Hepatocyte (in vitro differentiated cells): ENCODE results near the gene TDRD1. TPM values are rescaled to one million over a fixed set of nuclear protein-coding genes. Genes with fewer than 3 reads are reported as not detected.

Experiments used
- DNase-seq: peaks from one replicate; pipeline ENCODE4 v3.0.0-alpha.2; 2016; ENCODE audit warnings: low spot score
- H2AFZ ChIP-seq: fragments of 200-600 bp; sonication (generic); 2 replicates; pipeline ENCODE4 v1.6.0; 2016; ENCODE audit warnings: antibody characterized with exemption, mild to moderate bottlenecking
- H3K27ac ChIP-seq: fragments of 200-600 bp; sonication (generic); 2 replicates; pipeline ENCODE4 v1.5.1; 2016; ENCODE audit warnings: mild to moderate bottlenecking
- H3K27me3 ChIP-seq: fragments of 200-600 bp; sonication (generic); 2 replicates; pipeline ENCODE4 v1.6.1; 2016
- H3K36me3 ChIP-seq: fragments of 200-600 bp; sonication (generic); replicated peaks from 2 replicates; pipeline ENCODE4 v1.5.1; 2016; ENCODE audit warnings: low read depth; ENCODE audit not compliant: insufficient read depth
- H3K4me1 ChIP-seq: fragments of 200-600 bp; sonication (generic); 2 replicates; pipeline ENCODE4 v1.5.1; 2016; ENCODE audit warnings: mild to moderate bottlenecking, moderate library complexity; ENCODE audit not compliant: insufficient read depth
- H3K4me2 ChIP-seq: fragments of 200-600 bp; sonication (generic); 2 replicates; pipeline ENCODE4 v1.6.0; 2016
- H3K4me3 ChIP-seq: fragments of 200-600 bp; sonication (generic); 2 replicates; pipeline ENCODE4 v1.5.1; 2016; ENCODE audit warnings: mild to moderate bottlenecking
- H3K79me2 ChIP-seq: fragments of 200-600 bp; sonication (generic); 2 replicates; pipeline ENCODE4 v1.6.0; 2017; ENCODE audit warnings: mild to moderate bottlenecking
- H3K9me2 ChIP-seq: fragments of 200-600 bp; sonication (generic); replicated peaks from 2 replicates; pipeline ENCODE4 v1.6.0; 2017; ENCODE audit warnings: mild to moderate bottlenecking; ENCODE audit not compliant: insufficient read depth
- H3K9me3 ChIP-seq: fragments of 200-600 bp; sonication (generic); 2 replicates; pipeline ENCODE4 v1.5.1; 2016; ENCODE audit warnings: low read depth, mild to moderate bottlenecking
- H4K20me1 ChIP-seq: fragments of 200-600 bp; sonication (generic); 2 replicates; pipeline ENCODE4 v1.6.0; 2016; ENCODE audit warnings: mild to moderate bottlenecking; ENCODE audit not compliant: insufficient read depth, poor library complexity, severe bottlenecking
- EZH2 ChIP-seq: fragments of 200-600 bp; sonication (generic); IDR thresholded peaks from 2 replicates; pipeline ENCODE4 v1.6.1; 2016; ENCODE audit warnings: antibody characterized with exemption, mild to moderate bottlenecking, borderline replicate concordance
- EZH2phosphoT487 ChIP-seq: fragments of 200-600 bp; sonication (generic); IDR thresholded peaks from one replicate; pipeline ENCODE4 v1.6.1; 2018; ENCODE audit warnings: antibody characterized with exemption, mild to moderate bottlenecking, low read depth, moderate library complexity; ENCODE audit not compliant: unreplicated experiment, severe bottlenecking
- WGBS: methylation state at CpG from one replicate; pipeline ENCODE4 v1.1.6; 2016; ENCODE audit warnings: low lambda C conversion rate; ENCODE audit errors: missing lambda C conversion rate; 5-methylcytosine and 5-hydroxymethylcytosine counted together
- polyA plus RNA-seq: library from polyadenylated mRNA; unstranded; fragments of >200 nt; fragmentation: Nextera tagmentation; extraction: Ambion mirVana; gene quantifications from 2 replicates; pipeline ENCODE4 v1.2.1, GENCODE V29; 2016
- total RNA-seq: library from RNA; depleted of rRNA; stranded (reverse); fragments of >200 nt; gene quantifications from 2 replicates; pipeline ENCODE4 v1.2.3, GENCODE V29; 2014
- TF ChIP-seq, protein P1 (sequence below): fragments of 200-600 bp; sonication (generic); IDR thresholded peaks from 2 replicates; pipeline ENCODE4 v1.5.1; 2016; ENCODE audit warnings: antibody characterized with exemption, mild to moderate bottlenecking; ENCODE audit not compliant: poor library complexity

Gene TDRD1
- total and polyA plus RNA-seq, 2 experiments from 2014 or later, result not detected

DNA sequence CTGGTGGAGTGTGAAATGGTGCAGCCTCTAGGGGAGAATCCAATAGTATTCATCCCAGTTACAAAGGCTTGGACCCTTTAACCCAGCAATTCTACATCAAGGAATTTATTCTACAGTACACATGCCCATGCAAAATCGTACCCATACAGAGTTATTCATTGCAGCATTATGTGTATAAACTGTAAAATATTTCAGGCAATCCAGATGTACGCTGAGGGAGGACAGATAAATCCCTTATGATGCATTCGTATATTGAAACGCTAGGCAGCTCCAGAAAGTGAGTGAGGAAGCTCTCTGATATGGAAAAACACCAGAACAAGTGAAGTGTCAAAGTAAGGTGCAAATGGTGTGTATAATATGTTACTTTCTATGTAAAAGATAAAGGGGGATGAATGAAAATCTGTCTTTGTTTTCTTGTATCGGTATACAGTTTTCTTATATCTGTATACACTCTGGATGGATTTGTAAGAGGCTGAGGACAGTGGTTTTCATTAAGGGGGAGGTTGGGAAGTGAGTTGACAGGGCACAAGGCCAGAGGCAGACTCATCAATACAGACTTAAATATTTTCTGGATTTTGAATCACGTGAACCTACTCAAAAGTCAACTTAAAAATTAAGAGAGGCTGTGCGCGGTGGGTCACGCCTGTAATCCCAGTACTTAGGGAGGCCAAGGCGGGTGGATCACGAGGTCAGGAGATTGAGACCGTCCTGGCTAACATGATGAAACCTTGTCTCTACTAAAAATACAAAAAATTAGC is 77.0 kb downstream of the TDRD1 start:
- WGBS, result 79% methylated on average over 12 of the region's 12 CpGs
- Histone ChIP-seq H3K27ac (no peak overlapping the region), H3K36me3 (no peaks in the 10 kb centered on the region)

DNA sequence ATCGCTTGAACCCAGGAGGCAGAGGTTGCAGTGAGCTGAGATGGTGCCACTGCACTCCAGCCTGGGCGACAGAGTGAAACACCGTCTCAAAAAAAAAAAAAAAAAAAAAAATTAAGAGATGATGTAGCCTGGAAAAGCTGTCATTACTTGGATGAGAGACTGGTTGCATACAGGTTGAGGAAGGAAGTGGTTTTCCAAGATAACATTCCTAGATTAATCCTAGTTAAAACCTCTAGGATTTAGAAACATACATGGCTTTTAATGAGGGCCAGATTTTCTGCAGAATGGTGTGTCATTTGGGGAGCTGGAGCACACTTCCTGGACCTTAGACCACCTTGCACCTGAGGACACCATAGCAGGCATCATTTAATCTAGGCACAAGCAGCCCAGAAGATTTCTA is 77.7 kb downstream of the TDRD1 start:
- H3K79me2 ChIP-seq, result no peaks in the 10 kb centered on the region
- WGBS, result 63% methylated on average over 3 of the region's 3 CpGs
- H3K27ac ChIP-seq, result no peak overlapping the region
- H3K27me3 ChIP-seq, result no peaks in the 10 kb centered on the region
- H3K4me3 ChIP-seq, result no peak overlapping the region
- H4K20me1 ChIP-seq, result no peaks in the 10 kb centered on the region
- no peak overlapping the region for H2AFZ ChIP-seq
- H3K4me2 ChIP-seq, result no peak overlapping the region
- H3K4me1 ChIP-seq, result peaks cover 9% of the 10 kb centered on the region
- no peaks in the 10 kb centered on the region for H3K9me3 ChIP-seq
- TF ChIP-seq EZH2 (no peak), EZH2phosphoT487 (no peak)
- TF ChIP-seq, protein P1, sequence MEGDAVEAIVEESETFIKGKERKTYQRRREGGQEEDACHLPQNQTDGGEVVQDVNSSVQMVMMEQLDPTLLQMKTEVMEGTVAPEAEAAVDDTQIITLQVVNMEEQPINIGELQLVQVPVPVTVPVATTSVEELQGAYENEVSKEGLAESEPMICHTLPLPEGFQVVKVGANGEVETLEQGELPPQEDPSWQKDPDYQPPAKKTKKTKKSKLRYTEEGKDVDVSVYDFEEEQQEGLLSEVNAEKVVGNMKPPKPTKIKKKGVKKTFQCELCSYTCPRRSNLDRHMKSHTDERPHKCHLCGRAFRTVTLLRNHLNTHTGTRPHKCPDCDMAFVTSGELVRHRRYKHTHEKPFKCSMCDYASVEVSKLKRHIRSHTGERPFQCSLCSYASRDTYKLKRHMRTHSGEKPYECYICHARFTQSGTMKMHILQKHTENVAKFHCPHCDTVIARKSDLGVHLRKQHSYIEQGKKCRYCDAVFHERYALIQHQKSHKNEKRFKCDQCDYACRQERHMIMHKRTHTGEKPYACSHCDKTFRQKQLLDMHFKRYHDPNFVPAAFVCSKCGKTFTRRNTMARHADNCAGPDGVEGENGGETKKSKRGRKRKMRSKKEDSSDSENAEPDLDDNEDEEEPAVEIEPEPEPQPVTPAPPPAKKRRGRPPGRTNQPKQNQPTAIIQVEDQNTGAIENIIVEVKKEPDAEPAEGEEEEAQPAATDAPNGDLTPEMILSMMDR, result no peak
- no peak for DNase-seq
- no peaks in the 10 kb centered on the region for H3K36me3 ChIP-seq
- H3K9me2 ChIP-seq, result no peaks in the 10 kb centered on the region

More for the DNA sequence above, 77.0 kb downstream of the TDRD1 start:
- Histone ChIP-seq H3K4me2 (no peak overlapping the region), H3K27me3 (no peaks in the 10 kb centered on the region), H3K79me2 (no peaks in the 10 kb centered on the region), H3K4me3 (no peak overlapping the region), H3K4me1 (peaks cover 9% of the 10 kb centered on the region), H3K9me2 (no peaks in the 10 kb centered on the region), H3K9me3 (no peaks in the 10 kb centered on the region), H4K20me1 (no peaks in the 10 kb centered on the region), H2AFZ (no peak overlapping the region)
- TF ChIP-seq, protein P1, result no peak
- TF ChIP-seq EZH2phosphoT487 (no peak), EZH2 (no peak)
- no peak for DNase-seq

DNA sequence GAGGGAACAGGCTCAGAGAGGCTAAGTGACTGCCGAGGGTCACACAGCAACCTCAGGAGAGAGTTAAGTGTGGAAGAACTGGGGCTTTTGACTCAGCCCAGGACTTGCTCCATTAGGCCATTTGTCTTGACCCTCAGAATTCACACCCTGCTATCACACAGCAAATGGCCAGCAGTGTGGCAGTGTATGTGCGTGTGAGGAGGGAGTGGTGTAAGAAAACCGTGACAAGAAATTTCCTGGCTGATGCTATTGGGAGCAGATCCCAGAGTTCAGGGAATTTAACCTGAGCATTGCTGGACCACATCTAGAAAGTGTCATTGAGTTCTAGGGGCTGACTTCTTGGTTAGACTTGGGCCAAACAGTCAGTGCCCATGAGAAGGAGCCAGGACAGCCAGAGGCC is 78.3 kb downstream of the TDRD1 start:
- H3K27me3 ChIP-seq, result no peaks in the 10 kb centered on the region
- no peaks in the 10 kb centered on the region for H3K9me2 ChIP-seq
- no peaks in the 10 kb centered on the region for H3K9me3 ChIP-seq
- no peak overlapping the region for H2AFZ ChIP-seq
- no peaks in the 10 kb centered on the region for H3K79me2 ChIP-seq
- peak overlapping the region; percentile 2 for H3K27ac ChIP-seq
- TF ChIP-seq, protein P1, result no peak
- H3K4me2 ChIP-seq, result no peak overlapping the region
- H3K36me3 ChIP-seq, result no peaks in the 10 kb centered on the region
- WGBS, result 60% methylated on average over 3 of the region's 3 CpGs
- H4K20me1 ChIP-seq, result no peaks in the 10 kb centered on the region
- peaks cover 9% of the 10 kb centered on the region for H3K4me1 ChIP-seq
- no peak for DNase-seq
- no peak overlapping the region for H3K4me3 ChIP-seq
